ENCODE measurements around the gene ZBTB34. TPM values are rescaled to one million over a fixed set of nuclear protein-coding genes. Genes with fewer than 3 reads are reported as not detected.
A peak's percentile ranks its signal among the peaks of the same experiment; 100 is the strongest.

Gene ZBTB34
- total RNA-seq, 4 donors from 2014 or later = 12.0 to 13.8 (median 13.1) TPM

GRCh38 chr9:126894052-126894603, 33.7 kb downstream of the ZBTB34 start:
- WGBS, 2 donors = 85 to 87% methylated on average over 4 of the region's 4 CpGs
- intact Hi-C loops (cut with DNase I; ENCODE audit: low total_unique reads) = no loop called here
- TF ChIP-seq POLR2A (IDR thresholded peaks at IDR 0.05) (no peak), CTCF (IDR thresholded peaks at IDR 0.05) (no peak)
- no peak overlapping the region for H3K4me3 ChIP-seq (ENCODE audit: low read depth, poor library complexity, severe bottlenecking)
- peak in 1 of 2 donors; percentile 34 for DNase-seq (ENCODE audit: low spot score in 2 of 2)

DNA sequence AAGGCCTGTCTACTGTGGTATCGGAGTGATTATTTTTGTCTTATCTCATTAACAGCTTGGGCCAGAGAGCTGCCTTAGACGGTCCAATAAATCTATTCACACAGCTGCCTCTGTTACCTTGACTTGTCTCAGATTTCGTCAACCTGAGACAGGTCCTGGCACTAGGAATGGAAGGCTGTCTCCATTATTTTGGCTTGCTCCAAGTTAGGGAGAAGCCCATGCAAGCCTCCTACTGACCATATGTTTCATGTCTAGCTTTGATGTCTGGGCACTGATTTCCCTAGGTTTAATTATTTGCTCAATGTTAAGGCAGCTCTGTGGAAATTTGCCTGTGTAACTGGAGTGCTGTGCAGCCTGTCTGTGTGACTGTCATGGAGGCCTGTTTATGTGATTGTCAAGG, 41.8 kb downstream of the ZBTB34 start:
- 71 to 72% methylated on average over 3 of the region's 3 CpGs for WGBS, 2 donors
- DNase-seq (ENCODE audit: low spot score in 2 of 2) = no peak
- no peak overlapping the region for H3K4me3 ChIP-seq (ENCODE audit: low read depth, poor library complexity, severe bottlenecking)
- intact Hi-C loops (cut with DNase I; ENCODE audit: low total_unique reads) = loop anchor here (5.0 kb wide), 1 partner anchor 1515 kb away; no protein-coding TSS in a partner anchor
- TF ChIP-seq CTCF (IDR thresholded peaks at IDR 0.05) = no peak
- no peak for TF ChIP-seq POLR2A (IDR thresholded peaks at IDR 0.05)

GRCh38 chr9:126904586-126904985, 44.1 kb downstream of the ZBTB34 start:
- no peak for DNase-seq (ENCODE audit: low spot score in 2 of 2)
- no peak overlapping the region for H3K4me3 ChIP-seq (ENCODE audit: low read depth, poor library complexity, severe bottlenecking)
- TF ChIP-seq CTCF (IDR thresholded peaks at IDR 0.05) = no peak
- no peak for TF ChIP-seq POLR2A (IDR thresholded peaks at IDR 0.05)
- intact Hi-C loops (cut with DNase I; ENCODE audit: low total_unique reads) = loop anchor here (5.0 kb wide), 1 partner anchor 1513 kb away; no protein-coding TSS in a partner anchor
- WGBS, 2 donors = 93 to 94% methylated on average over 3 of the region's 3 CpGs

GRCh38 chr9:126906091-126906490, 45.7 kb downstream of the ZBTB34 start:
- WGBS, 2 donors = 73 to 78% methylated on average over 6 of the region's 6 CpGs
- TF ChIP-seq CTCF (IDR thresholded peaks at IDR 0.05) (no peak), POLR2A (IDR thresholded peaks at IDR 0.05) (no peak)
- DNase-seq (ENCODE audit: low spot score in 2 of 2) = no peak
- intact Hi-C loops (cut with DNase I; ENCODE audit: low total_unique reads) = no loop called here
- H3K4me3 ChIP-seq (ENCODE audit: low read depth, poor library complexity, severe bottlenecking) = no peak overlapping the region

- DNase-seq (ENCODE audit: low spot score in 2 of 2) = no peak
- H3K4me3 ChIP-seq (ENCODE audit: low read depth, poor library complexity, severe bottlenecking) = no peak overlapping the region
- WGBS, 2 donors = 73 to 74% methylated on average over 2 of the region's 2 CpGs
- intact Hi-C loops (cut with DNase I; ENCODE audit: low total_unique reads) = no loop called here
- TF ChIP-seq POLR2A (IDR thresholded peaks at IDR 0.05) (no peak), CTCF (IDR thresholded peaks at IDR 0.05) (no peak)
Observed at GRCh38 chr9:126907058-126907457, 46.6 kb downstream of the ZBTB34 start.
